ENCODE data around the gene POLK.
A peak's percentile ranks its signal among the peaks of the same experiment; 100 is the strongest.

Gene POLK

GRCh38 chr5:75510417-75510835, 1.3 kb upstream of the POLK start:
- DNase-seq (ENCODE audit: low read depth): no peak
- H3K4me3 ChIP-seq (ENCODE audit: low read depth, low read length): peak overlapping the region; percentile 74
- no peak for TF ChIP-seq CTCF (IDR thresholded peaks at IDR 0.05; ENCODE audit: low read depth, low read length, missing control alignments)

- TF ChIP-seq CTCF (IDR thresholded peaks at IDR 0.05; ENCODE audit: low read depth, low read length, missing control alignments): no peak
- peak overlapping the region; percentile 74 for H3K4me3 ChIP-seq (ENCODE audit: low read depth, low read length)
- no peak for DNase-seq (ENCODE audit: low read depth)
Observed at GRCh38 chr5:75510836-75511434, 756 bp upstream of the POLK start.

GRCh38 chr5:75512383-75513074, 838 bp downstream of the POLK start:
- DNase-seq (ENCODE audit: low read depth): no peak
- no peak for TF ChIP-seq CTCF (IDR thresholded peaks at IDR 0.05; ENCODE audit: low read depth, low read length, missing control alignments)
- H3K4me3 ChIP-seq (ENCODE audit: low read depth, low read length): peak overlapping the region; percentile 64

GRCh38 chr5:75513841-75514240, 2.1 kb downstream of the POLK start:
- H3K4me3 ChIP-seq (ENCODE audit: low read depth, low read length): peak overlapping the region; percentile 64; the same call in 1 of the 2 replicates
- no peak for TF ChIP-seq CTCF (IDR thresholded peaks at IDR 0.05; ENCODE audit: low read depth, low read length, missing control alignments)
- no peak for DNase-seq (ENCODE audit: low read depth)

- H3K4me3 ChIP-seq (ENCODE audit: low read depth, low read length): peak overlapping the region; percentile 16; the same call in 1 of the 2 replicates
- TF ChIP-seq CTCF (IDR thresholded peaks at IDR 0.05; ENCODE audit: low read depth, low read length, missing control alignments): no peak
- DNase-seq (ENCODE audit: low read depth): no peak
Observed at GRCh38 chr5:75514323-75514722, 2.6 kb downstream of the POLK start.

GRCh38 chr5:75519761-75520160, 8.1 kb downstream of the POLK start:
- no peak for TF ChIP-seq CTCF (IDR thresholded peaks at IDR 0.05; ENCODE audit: low read depth, low read length, missing control alignments)
- H3K4me3 ChIP-seq (ENCODE audit: low read depth, low read length): no peak overlapping the region
- DNase-seq (ENCODE audit: low read depth): no peak

GRCh38 chr5:75521195-75521594, 9.5 kb downstream of the POLK start:
- no peak for DNase-seq (ENCODE audit: low read depth)
- H3K4me3 ChIP-seq (ENCODE audit: low read depth, low read length): no peak overlapping the region
- no peak for TF ChIP-seq CTCF (IDR thresholded peaks at IDR 0.05; ENCODE audit: low read depth, low read length, missing control alignments)
